ENCODE measurements around the gene RIMBP2.

Gene RIMBP2

GRCh38 chr12:130614530-130614905 is 101.6 kb downstream of the RIMBP2 start:
- in situ Hi-C loops (cut with MboI; ENCODE audit: low sequenced_read_pairs, unreplicated experiment): no loop called here
- no peak for DNase-seq (ENCODE audit: low spot score)
- TF ChIP-seq CTCF (IDR thresholded peaks at IDR 0.05; ENCODE audit: borderline replicate concordance, control extremely low read depth, extremely low read depth, insufficient read depth, missing control alignments): no peak

GRCh38 chr12:130613831-130614529 is 102.1 kb downstream of the RIMBP2 start:
- DNase-seq (ENCODE audit: low spot score): no peak
- in situ Hi-C loops (cut with MboI; ENCODE audit: low sequenced_read_pairs, unreplicated experiment): no loop called here
- no peak for TF ChIP-seq CTCF (IDR thresholded peaks at IDR 0.05; ENCODE audit: borderline replicate concordance, control extremely low read depth, extremely low read depth, insufficient read depth, missing control alignments)

GRCh38 chr12:130613131-130613530 is 103.0 kb downstream of the RIMBP2 start:
- no peak for DNase-seq (ENCODE audit: low spot score)
- TF ChIP-seq CTCF (IDR thresholded peaks at IDR 0.05; ENCODE audit: borderline replicate concordance, control extremely low read depth, extremely low read depth, insufficient read depth, missing control alignments): no peak
- in situ Hi-C loops (cut with MboI; ENCODE audit: low sequenced_read_pairs, unreplicated experiment): no loop called here

- no peak for DNase-seq (ENCODE audit: low spot score)
- in situ Hi-C loops (cut with MboI; ENCODE audit: low sequenced_read_pairs, unreplicated experiment): no loop called here
- no peak for TF ChIP-seq CTCF (IDR thresholded peaks at IDR 0.05; ENCODE audit: borderline replicate concordance, control extremely low read depth, extremely low read depth, insufficient read depth, missing control alignments)
Measured at GRCh38 chr12:130611026-130611905, 104.8 kb downstream of the RIMBP2 start.

- TF ChIP-seq CTCF (IDR thresholded peaks at IDR 0.05; ENCODE audit: borderline replicate concordance, control extremely low read depth, extremely low read depth, insufficient read depth, missing control alignments): no peak
- DNase-seq (ENCODE audit: low spot score): no peak
- in situ Hi-C loops (cut with MboI; ENCODE audit: low sequenced_read_pairs, unreplicated experiment): no loop called here
Measured at GRCh38 chr12:130609966-130610365, 106.1 kb downstream of the RIMBP2 start.

- no peak for TF ChIP-seq CTCF (IDR thresholded peaks at IDR 0.05; ENCODE audit: borderline replicate concordance, control extremely low read depth, extremely low read depth, insufficient read depth, missing control alignments)
- in situ Hi-C loops (cut with MboI; ENCODE audit: low sequenced_read_pairs, unreplicated experiment): no loop called here
- DNase-seq (ENCODE audit: low spot score): no peak
Measured at GRCh38 chr12:130608831-130609230, 107.3 kb downstream of the RIMBP2 start.
